Measurements from ENCODE around the gene BEX2. TPM values are rescaled to one million over a fixed set of nuclear protein-coding genes. Genes with fewer than 3 reads are reported as not detected.

BEX2 gene
- total RNA-seq, 1 donor = 4.3 TPM

GRCh38 chrX:103356858-103357257, 46.1 kb upstream of the BEX2 start:
- Histone ChIP-seq H3K4me2 (ENCODE audit: insufficient read depth, low read length) (peak overlapping the region; percentile 52), H4K20me1 (ENCODE audit: insufficient read depth, low read length) (no peaks in the 10 kb centered on the region), H3K79me2 (ENCODE audit: insufficient read depth, low read length) (peaks cover 22% of the 10 kb centered on the region), H2AFZ (ENCODE audit: low read length) (no peak overlapping the region), H3K4me1 (ENCODE audit: insufficient read depth, low read length) (no peaks in the 10 kb centered on the region), H3K9me3 (ENCODE audit: low read depth, low read length) (no peaks in the 10 kb centered on the region), H3K27me3 (ENCODE audit: insufficient read depth, low read length) (no peaks in the 10 kb centered on the region), H3K27ac (ENCODE audit: low read depth, low read length) (peak overlapping the region; percentile 97), H3K4me3 (ENCODE audit: insufficient read depth, low read length) (peak overlapping the region; percentile 86), H3K36me3 (ENCODE audit: insufficient read depth, low read length) (no peaks in the 10 kb centered on the region)
- DNase-seq (ENCODE audit: insufficient read length, low spot score, missing footprints) = no peak
- no peak for TF ChIP-seq CTCF (IDR thresholded peaks at IDR 0.05; ENCODE audit: extremely low read depth, low read depth, low read length)

GRCh38 chrX:103356130-103356798, 45.5 kb upstream of the BEX2 start, which contains the start of gene TCEAL9:
Gene TCEAL9 (plus strand): TSS chrX:103356506. CDS start chrX:103357685, 1,179 bp downstream.
- H4K20me1 ChIP-seq (ENCODE audit: insufficient read depth, low read length) = no peaks in the 10 kb centered on the region
- peak within 1 kb of the TSS; percentile 86 for H3K4me3 ChIP-seq (ENCODE audit: insufficient read depth, low read length)
- H2AFZ ChIP-seq (ENCODE audit: low read length) = peak within 1 kb of the TSS; percentile 83
- no peak for TF ChIP-seq CTCF (IDR thresholded peaks at IDR 0.05; ENCODE audit: extremely low read depth, low read depth, low read length)
- peaks cover 22% of the 10 kb centered on the region for H3K79me2 ChIP-seq (ENCODE audit: insufficient read depth, low read length)
- H3K4me1 ChIP-seq (ENCODE audit: insufficient read depth, low read length) = no peaks in the 10 kb centered on the region
- H3K9me3 ChIP-seq (ENCODE audit: low read depth, low read length) = no peaks in the 10 kb centered on the region
- no peaks in the 10 kb centered on the region for H3K27me3 ChIP-seq (ENCODE audit: insufficient read depth, low read length)
- H3K4me2 ChIP-seq (ENCODE audit: insufficient read depth, low read length) = peak within 1 kb of the TSS; percentile 52
- no peaks in the 10 kb centered on the region for H3K36me3 ChIP-seq (ENCODE audit: insufficient read depth, low read length)
- DNase-seq (ENCODE audit: insufficient read length, low spot score, missing footprints) = peak; percentile 69
- H3K27ac ChIP-seq (ENCODE audit: low read depth, low read length) = peak within 1 kb of the TSS; percentile 97

GRCh38 chrX:103347682-103348397, 37.0 kb upstream of the BEX2 start:
- DNase-seq (ENCODE audit: insufficient read length, low spot score, missing footprints) = no peak
- H3K4me2 ChIP-seq (ENCODE audit: insufficient read depth, low read length) = peak overlapping the region; percentile 25

More at GRCh38 chrX:103347682-103348397, 37.0 kb upstream of the BEX2 start:
- H3K9me3 ChIP-seq (ENCODE audit: low read depth, low read length) = no peaks in the 10 kb centered on the region
- no peaks in the 10 kb centered on the region for H3K4me1 ChIP-seq (ENCODE audit: insufficient read depth, low read length)
- peaks cover 8% of the 10 kb centered on the region for H3K27me3 ChIP-seq (ENCODE audit: insufficient read depth, low read length)
- no peaks in the 10 kb centered on the region for H3K36me3 ChIP-seq (ENCODE audit: insufficient read depth, low read length)
- H4K20me1 ChIP-seq (ENCODE audit: insufficient read depth, low read length) = no peaks in the 10 kb centered on the region
- TF ChIP-seq CTCF (IDR thresholded peaks at IDR 0.05; ENCODE audit: extremely low read depth, low read depth, low read length) = no peak
- H3K4me3 ChIP-seq (ENCODE audit: insufficient read depth, low read length) = no peak overlapping the region
- no peaks in the 10 kb centered on the region for H3K79me2 ChIP-seq (ENCODE audit: insufficient read depth, low read length)
- H2AFZ ChIP-seq (ENCODE audit: low read length) = no peak overlapping the region
- no peak overlapping the region for H3K27ac ChIP-seq (ENCODE audit: low read depth, low read length)

Data from osteoblast (primary cell).